Measurements from ENCODE around the gene ZBTB40. TPM values are rescaled to one million over a fixed set of nuclear protein-coding genes. Genes with fewer than 3 reads are reported as not detected.

The ZBTB40 gene
- total RNA-seq, 1 donor from 2014 or later, result 15.3 TPM

DNA sequence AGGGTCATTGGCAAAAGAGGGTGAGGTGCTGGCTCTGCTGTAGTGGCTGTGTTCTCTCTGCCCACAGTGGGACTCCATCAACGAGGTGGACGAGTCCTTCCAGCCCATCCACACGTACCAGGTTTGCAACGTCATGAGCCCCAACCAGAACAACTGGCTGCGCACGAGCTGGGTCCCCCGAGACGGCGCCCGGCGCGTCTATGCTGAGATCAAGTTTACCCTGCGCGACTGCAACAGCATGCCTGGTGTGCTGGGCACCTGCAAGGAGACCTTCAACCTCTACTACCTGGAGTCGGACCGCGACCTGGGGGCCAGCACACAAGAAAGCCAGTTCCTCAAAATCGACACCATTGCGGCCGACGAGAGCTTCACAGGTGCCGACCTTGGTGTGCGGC lies 124.5 kb downstream of the ZBTB40 start:
- H3K27me3 ChIP-seq (ENCODE audit: insufficient read depth, low read length), result peaks cover 31% of the 10 kb centered on the region
- FAIRE-seq (no peak), DNase-seq (ENCODE audit: low read depth) (no peak)
- Mint-ChIP-seq H3K9me3 (ENCODE audit: unreplicated experiment) (no peaks in the 10 kb centered on the region), H3K27me3 (ENCODE audit: low read depth, unreplicated experiment) (peaks cover 52% of the 10 kb centered on the region), H3K36me3 (ENCODE audit: low read depth, unreplicated experiment) (no peaks in the 10 kb centered on the region), H3K4me3 (ENCODE audit: unreplicated experiment) (no peak overlapping the region), H3K4me1 (ENCODE audit: low read depth, unreplicated experiment) (no peaks in the 10 kb centered on the region), H3K27ac (ENCODE audit: unreplicated experiment) (no peak overlapping the region)
- H3K9ac ChIP-seq (ENCODE audit: low read length), result no peak overlapping the region
- H4K20me1 ChIP-seq (ENCODE audit: insufficient read depth, low read length), result no peaks in the 10 kb centered on the region
- H3K36me3 ChIP-seq (ENCODE audit: insufficient read depth, low read length), result no peaks in the 10 kb centered on the region
- no peak overlapping the region for H3K27ac ChIP-seq (ENCODE audit: low read depth, low read length)
- TF ChIP-seq, protein P1, sequence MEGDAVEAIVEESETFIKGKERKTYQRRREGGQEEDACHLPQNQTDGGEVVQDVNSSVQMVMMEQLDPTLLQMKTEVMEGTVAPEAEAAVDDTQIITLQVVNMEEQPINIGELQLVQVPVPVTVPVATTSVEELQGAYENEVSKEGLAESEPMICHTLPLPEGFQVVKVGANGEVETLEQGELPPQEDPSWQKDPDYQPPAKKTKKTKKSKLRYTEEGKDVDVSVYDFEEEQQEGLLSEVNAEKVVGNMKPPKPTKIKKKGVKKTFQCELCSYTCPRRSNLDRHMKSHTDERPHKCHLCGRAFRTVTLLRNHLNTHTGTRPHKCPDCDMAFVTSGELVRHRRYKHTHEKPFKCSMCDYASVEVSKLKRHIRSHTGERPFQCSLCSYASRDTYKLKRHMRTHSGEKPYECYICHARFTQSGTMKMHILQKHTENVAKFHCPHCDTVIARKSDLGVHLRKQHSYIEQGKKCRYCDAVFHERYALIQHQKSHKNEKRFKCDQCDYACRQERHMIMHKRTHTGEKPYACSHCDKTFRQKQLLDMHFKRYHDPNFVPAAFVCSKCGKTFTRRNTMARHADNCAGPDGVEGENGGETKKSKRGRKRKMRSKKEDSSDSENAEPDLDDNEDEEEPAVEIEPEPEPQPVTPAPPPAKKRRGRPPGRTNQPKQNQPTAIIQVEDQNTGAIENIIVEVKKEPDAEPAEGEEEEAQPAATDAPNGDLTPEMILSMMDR (IDR thresholded peaks at IDR 0.05; ENCODE audit: insufficient read depth, low read depth, low read length), result no peak
- no peak for TF ChIP-seq EZH2 (IDR thresholded peaks at IDR 0.05; ENCODE audit: insufficient read depth, low read length)
- H3K79me2 ChIP-seq (ENCODE audit: insufficient read depth, low read length), result no peaks in the 10 kb centered on the region
- no peaks in the 10 kb centered on the region for H3K4me1 ChIP-seq (ENCODE audit: insufficient read depth, low read length)
- no peak overlapping the region for H3K4me3 ChIP-seq (ENCODE audit: insufficient read depth, low read depth, low read length)
- H2AFZ ChIP-seq (ENCODE audit: low read depth, low read length), result no peak overlapping the region
- H3K4me2 ChIP-seq (ENCODE audit: low read length), result no peak overlapping the region
- H3K9me3 ChIP-seq (ENCODE audit: insufficient read depth, low read depth, low read length), result peaks cover 18% of the 10 kb centered on the region

DNA sequence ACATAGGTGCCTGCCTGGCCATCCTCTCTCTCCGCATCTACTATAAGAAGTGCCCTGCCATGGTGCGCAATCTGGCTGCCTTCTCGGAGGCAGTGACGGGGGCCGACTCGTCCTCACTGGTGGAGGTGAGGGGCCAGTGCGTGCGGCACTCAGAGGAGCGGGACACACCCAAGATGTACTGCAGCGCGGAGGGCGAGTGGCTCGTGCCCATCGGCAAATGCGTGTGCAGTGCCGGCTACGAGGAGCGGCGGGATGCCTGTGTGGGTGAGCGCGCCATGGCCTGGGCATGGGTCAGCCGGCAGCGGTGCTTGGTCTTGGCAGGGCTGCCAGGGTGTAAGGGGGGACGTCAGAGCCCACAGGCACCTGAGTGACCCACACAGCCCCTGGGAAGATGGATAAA lies 125.0 kb downstream of the ZBTB40 start:
- no peak for TF ChIP-seq EZH2 (IDR thresholded peaks at IDR 0.05; ENCODE audit: insufficient read depth, low read length)
- TF ChIP-seq, protein P1 (IDR thresholded peaks at IDR 0.05; ENCODE audit: insufficient read depth, low read depth, low read length), result no peak
- Histone ChIP-seq H3K27me3 (ENCODE audit: insufficient read depth, low read length) (peaks cover 31% of the 10 kb centered on the region), H3K9me3 (ENCODE audit: insufficient read depth, low read depth, low read length) (peaks cover 18% of the 10 kb centered on the region), H3K36me3 (ENCODE audit: insufficient read depth, low read length) (no peaks in the 10 kb centered on the region), H2AFZ (ENCODE audit: low read depth, low read length) (no peak overlapping the region), H3K4me1 (ENCODE audit: insufficient read depth, low read length) (no peaks in the 10 kb centered on the region), H3K9ac (ENCODE audit: low read length) (no peak overlapping the region), H3K27ac (ENCODE audit: low read depth, low read length) (no peak overlapping the region), H3K4me2 (ENCODE audit: low read length) (no peak overlapping the region), H4K20me1 (ENCODE audit: insufficient read depth, low read length) (no peaks in the 10 kb centered on the region), H3K79me2 (ENCODE audit: insufficient read depth, low read length) (no peaks in the 10 kb centered on the region), H3K4me3 (ENCODE audit: insufficient read depth, low read depth, low read length) (no peak overlapping the region)
- DNase-seq (ENCODE audit: low read depth) (no peak), FAIRE-seq (no peak)
- no peaks in the 10 kb centered on the region for H3K4me1 Mint-ChIP-seq (ENCODE audit: low read depth, unreplicated experiment)
- H3K9me3 Mint-ChIP-seq (ENCODE audit: unreplicated experiment), result no peaks in the 10 kb centered on the region
- H3K27me3 Mint-ChIP-seq (ENCODE audit: low read depth, unreplicated experiment), result peaks cover 50% of the 10 kb centered on the region
- no peak overlapping the region for H3K27ac Mint-ChIP-seq (ENCODE audit: unreplicated experiment)
- no peaks in the 10 kb centered on the region for H3K36me3 Mint-ChIP-seq (ENCODE audit: low read depth, unreplicated experiment)
- no peak overlapping the region for H3K4me3 Mint-ChIP-seq (ENCODE audit: unreplicated experiment)

DNA sequence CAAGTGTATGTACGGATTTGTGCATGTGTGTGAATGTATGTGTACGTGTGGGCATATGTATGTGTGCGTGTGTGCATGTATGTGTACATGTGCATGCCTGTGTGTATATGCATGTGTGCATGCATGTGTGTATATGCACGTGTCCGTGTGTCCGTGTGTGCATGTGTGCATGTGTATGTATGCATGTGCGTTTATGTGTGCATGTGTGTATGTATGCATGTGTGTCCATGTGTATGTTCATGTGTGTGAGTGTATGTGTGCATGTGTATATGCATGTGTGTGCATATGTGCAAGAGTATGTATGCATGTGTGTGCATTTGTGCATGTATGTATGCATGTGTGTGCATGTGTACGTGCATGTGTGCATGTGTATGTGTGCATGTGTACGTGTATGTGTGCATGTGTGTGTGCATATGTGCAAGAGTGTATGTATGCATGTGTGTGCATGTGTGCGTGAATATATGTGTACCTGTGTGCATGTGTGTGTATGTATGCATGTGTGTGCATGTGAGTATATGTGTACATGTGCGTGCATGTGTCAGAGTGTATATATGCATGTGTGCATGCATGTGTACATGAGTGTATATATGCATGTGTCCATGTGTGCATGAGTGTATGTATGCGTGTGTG lies 127.2 kb downstream of the ZBTB40 start:
- H3K36me3 Mint-ChIP-seq (ENCODE audit: low read depth, unreplicated experiment), result no peaks in the 10 kb centered on the region
- H3K4me1 Mint-ChIP-seq (ENCODE audit: low read depth, unreplicated experiment), result no peaks in the 10 kb centered on the region
- Histone ChIP-seq H3K9me3 (ENCODE audit: insufficient read depth, low read depth, low read length) (peaks cover 18% of the 10 kb centered on the region), H3K4me3 (ENCODE audit: insufficient read depth, low read depth, low read length) (no peak overlapping the region), H3K27ac (ENCODE audit: low read depth, low read length) (no peak overlapping the region), H4K20me1 (ENCODE audit: insufficient read depth, low read length) (no peaks in the 10 kb centered on the region), H3K4me1 (ENCODE audit: insufficient read depth, low read length) (no peaks in the 10 kb centered on the region), H3K4me2 (ENCODE audit: low read length) (no peak overlapping the region), H3K9ac (ENCODE audit: low read length) (no peak overlapping the region), H3K27me3 (ENCODE audit: insufficient read depth, low read length) (peaks cover 20% of the 10 kb centered on the region), H2AFZ (ENCODE audit: low read depth, low read length) (no peak overlapping the region), H3K79me2 (ENCODE audit: insufficient read depth, low read length) (no peaks in the 10 kb centered on the region), H3K36me3 (ENCODE audit: insufficient read depth, low read length) (no peaks in the 10 kb centered on the region)
- no peak for DNase-seq (ENCODE audit: low read depth)
- H3K27ac Mint-ChIP-seq (ENCODE audit: unreplicated experiment), result no peak overlapping the region
- FAIRE-seq, result peak; percentile 5
- no peak for TF ChIP-seq EZH2 (IDR thresholded peaks at IDR 0.05; ENCODE audit: insufficient read depth, low read length)
- TF ChIP-seq, protein P1 (IDR thresholded peaks at IDR 0.05; ENCODE audit: insufficient read depth, low read depth, low read length), result no peak
- H3K9me3 Mint-ChIP-seq (ENCODE audit: unreplicated experiment), result no peaks in the 10 kb centered on the region
- peaks cover 51% of the 10 kb centered on the region for H3K27me3 Mint-ChIP-seq (ENCODE audit: low read depth, unreplicated experiment)
- H3K4me3 Mint-ChIP-seq (ENCODE audit: unreplicated experiment), result no peak overlapping the region

Data from astrocyte (in vitro differentiated cells and primary cell).